Measurements from ENCODE around the gene SEC16A.

DNA sequence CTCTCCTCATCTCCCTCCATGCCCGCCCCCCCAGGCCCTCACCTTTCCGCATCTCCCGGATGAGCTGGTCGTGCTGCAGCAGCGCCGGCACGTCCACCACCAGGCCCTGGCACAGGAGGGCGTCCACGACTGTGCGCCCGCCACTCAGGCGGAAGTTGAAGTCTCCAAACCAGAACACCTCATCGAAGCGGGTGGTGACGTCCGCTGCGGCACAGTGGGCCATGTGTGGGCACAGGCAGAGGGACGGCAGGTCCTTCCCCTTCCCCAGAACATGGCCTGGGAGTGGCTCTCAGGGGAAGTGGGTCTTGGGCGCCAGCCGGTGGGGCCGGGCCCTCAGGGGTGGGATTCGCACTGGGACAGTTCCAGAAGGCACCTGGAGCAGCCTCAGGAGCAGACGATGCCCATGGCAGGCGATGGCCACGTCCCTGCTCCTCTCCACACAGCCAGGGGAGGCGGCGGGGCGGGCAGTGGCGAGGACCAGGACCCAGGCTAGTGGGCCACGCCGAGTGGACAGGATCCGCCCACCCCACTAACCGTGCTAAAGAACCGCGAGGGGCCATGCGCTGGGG is 51.0 kb downstream of the SEC16A start:
- TF ChIP-seq, protein P1, sequence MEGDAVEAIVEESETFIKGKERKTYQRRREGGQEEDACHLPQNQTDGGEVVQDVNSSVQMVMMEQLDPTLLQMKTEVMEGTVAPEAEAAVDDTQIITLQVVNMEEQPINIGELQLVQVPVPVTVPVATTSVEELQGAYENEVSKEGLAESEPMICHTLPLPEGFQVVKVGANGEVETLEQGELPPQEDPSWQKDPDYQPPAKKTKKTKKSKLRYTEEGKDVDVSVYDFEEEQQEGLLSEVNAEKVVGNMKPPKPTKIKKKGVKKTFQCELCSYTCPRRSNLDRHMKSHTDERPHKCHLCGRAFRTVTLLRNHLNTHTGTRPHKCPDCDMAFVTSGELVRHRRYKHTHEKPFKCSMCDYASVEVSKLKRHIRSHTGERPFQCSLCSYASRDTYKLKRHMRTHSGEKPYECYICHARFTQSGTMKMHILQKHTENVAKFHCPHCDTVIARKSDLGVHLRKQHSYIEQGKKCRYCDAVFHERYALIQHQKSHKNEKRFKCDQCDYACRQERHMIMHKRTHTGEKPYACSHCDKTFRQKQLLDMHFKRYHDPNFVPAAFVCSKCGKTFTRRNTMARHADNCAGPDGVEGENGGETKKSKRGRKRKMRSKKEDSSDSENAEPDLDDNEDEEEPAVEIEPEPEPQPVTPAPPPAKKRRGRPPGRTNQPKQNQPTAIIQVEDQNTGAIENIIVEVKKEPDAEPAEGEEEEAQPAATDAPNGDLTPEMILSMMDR (IDR thresholded peaks at IDR 0.05): no peak
- TF ChIP-seq POLR2A (IDR thresholded peaks at IDR 0.05): no peak

All from thyroid gland (tissue), 4 donors.